Measurements from ENCODE around the gene WDR1.
A peak's percentile ranks its signal among the peaks of the same experiment; 100 is the strongest.
"Not testable (repeated sequence)": the region's sequence is repeated elsewhere in the genome, so short reads cannot be mapped to it uniquely, and the experiment has no call there.

The WDR1 gene

GRCh38 chr4:10130178-10130888 lies 13.7 kb upstream of the WDR1 start:
- no peak for DNase-seq

- no peak for DNase-seq
Observed at GRCh38 chr4:10129196-10130177, 12.9 kb upstream of the WDR1 start.

- DNase-seq: no peak
Observed at GRCh38 chr4:10128761-10129160, 12.2 kb upstream of the WDR1 start.

- not testable (repeated sequence) for DNase-seq
Observed at GRCh38 chr4:10127531-10127930, 10.9 kb upstream of the WDR1 start.

- no peak for DNase-seq
Observed at GRCh38 chr4:10124167-10124930, 7.8 kb upstream of the WDR1 start.

GRCh38 chr4:10123227-10124101 lies 6.9 kb upstream of the WDR1 start:
- DNase-seq: no peak

GRCh38 chr4:10122236-10122932 lies 5.8 kb upstream of the WDR1 start:
- no peak for DNase-seq

- no peak for DNase-seq
Observed at GRCh38 chr4:10121568-10122208, 5.1 kb upstream of the WDR1 start.

GRCh38 chr4:10120943-10121567 lies 4.5 kb upstream of the WDR1 start:
- DNase-seq: no peak

GRCh38 chr4:10119773-10120172 lies 3.2 kb upstream of the WDR1 start:
- DNase-seq: no peak

GRCh38 chr4:10119278-10119677 lies 2.7 kb upstream of the WDR1 start:
- no peak for DNase-seq

- no peak for DNase-seq
Observed at GRCh38 chr4:10118048-10119004, 1.7 kb upstream of the WDR1 start.

GRCh38 chr4:10117359-10118047 lies 904 bp upstream of the WDR1 start:
- no peak for DNase-seq

GRCh38 chr4:10115797-10116568 lies 616 bp downstream of the WDR1 start:
- DNase-seq: peak; percentile 7 to 37

GRCh38 chr4:10115271-10115796 lies 1.3 kb downstream of the WDR1 start:
- no peak for DNase-seq

- DNase-seq: no peak
Observed at GRCh38 chr4:10114607-10115006, 2.0 kb downstream of the WDR1 start.

- DNase-seq: no peak
Observed at GRCh38 chr4:10114147-10114546, 2.5 kb downstream of the WDR1 start.
